Activated gamma-delta T cell treated with Interleukin-2 at 50 U/mL for 16 hours (primary cell): Measurements from ENCODE around the gene NTF3.
"Not testable (repeated sequence)": the region's sequence is repeated elsewhere in the genome, so short reads cannot be mapped to it uniquely, and the experiment has no call there.

Experiments
- DNase-seq: peaks from one replicate; pipeline ENCODE4 v3.0.0-alpha.2; 2020

The NTF3 gene

DNA sequence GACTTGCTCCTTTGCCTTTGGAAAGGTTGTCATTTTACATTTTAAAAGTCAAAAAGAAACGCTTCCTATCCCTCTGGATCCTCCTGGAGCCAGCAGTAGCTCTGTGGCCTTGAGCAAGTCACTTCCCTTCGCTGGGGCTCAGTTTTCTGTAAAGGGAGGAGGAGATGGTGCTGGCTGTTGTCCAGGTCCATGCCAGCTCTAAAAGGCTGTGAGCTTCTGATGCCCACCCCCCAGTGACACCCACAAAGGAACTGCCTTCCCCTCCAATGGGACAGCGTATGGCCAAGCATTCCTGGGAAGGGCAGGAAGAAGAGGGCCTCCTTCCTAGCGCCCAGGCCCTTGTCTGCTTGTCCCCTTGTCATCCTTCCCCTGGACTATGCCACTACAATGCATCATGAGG, 81.5 kb downstream of the NTF3 start:
- no peak for DNase-seq

DNA sequence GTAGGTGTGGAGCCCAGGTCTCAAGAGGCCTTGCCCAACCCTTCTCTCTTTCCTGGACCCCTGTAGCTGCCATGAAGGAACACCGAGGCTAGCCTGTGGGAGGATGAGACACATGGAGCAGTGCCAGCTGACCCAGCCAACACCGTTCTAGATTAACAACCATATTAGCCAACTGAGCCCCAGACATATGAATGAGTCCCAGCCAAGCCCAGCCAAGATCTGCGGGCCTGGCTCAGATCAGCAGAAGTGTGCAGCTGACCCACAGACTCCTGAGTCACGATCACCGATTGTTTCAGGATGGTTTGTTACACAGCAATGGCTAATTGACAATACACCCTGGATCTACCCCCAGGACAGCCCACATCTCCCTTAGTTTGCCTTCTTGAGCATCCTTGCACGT, 82.1 kb downstream of the NTF3 start:
- DNase-seq, result no peak

DNA sequence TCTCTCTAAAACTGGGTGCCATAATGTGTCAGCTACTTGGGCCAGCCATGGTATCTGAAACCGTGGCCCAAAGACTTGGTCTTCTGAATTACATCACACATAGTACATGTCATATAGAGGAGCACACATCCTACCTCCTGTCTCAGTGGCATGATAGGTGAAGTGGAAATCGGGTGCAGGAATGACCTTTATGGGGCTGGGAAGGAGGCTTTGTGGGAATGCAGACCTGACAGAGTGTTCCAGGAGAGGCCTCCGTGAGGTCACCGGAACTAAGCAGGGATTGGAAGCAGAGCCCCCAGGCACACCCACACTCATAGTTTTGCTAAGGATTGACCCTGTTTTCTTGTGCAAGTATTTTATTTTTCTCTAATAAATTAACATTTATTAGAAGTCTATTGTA, 82.6 kb downstream of the NTF3 start:
- DNase-seq, result no peak

DNA sequence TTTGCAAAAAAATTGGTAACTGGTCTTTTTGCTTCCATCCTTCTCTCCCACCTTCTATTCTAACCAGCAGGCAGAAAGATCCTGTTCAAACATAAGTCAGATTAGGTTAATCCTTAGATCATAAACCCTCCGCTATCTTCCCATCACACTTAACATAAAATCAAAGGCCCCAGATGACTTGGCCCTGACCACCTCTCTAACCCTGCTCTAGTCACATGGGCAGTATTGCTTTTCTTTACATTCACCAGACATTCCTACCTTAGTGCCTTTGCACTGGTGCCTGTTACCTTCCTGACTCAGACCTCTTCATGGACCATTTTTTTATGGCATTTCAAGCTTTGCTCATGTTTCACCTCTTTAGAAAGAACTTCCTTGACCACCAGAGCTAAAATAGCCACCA, 83.5 kb downstream of the NTF3 start:
- no peak for DNase-seq

DNA sequence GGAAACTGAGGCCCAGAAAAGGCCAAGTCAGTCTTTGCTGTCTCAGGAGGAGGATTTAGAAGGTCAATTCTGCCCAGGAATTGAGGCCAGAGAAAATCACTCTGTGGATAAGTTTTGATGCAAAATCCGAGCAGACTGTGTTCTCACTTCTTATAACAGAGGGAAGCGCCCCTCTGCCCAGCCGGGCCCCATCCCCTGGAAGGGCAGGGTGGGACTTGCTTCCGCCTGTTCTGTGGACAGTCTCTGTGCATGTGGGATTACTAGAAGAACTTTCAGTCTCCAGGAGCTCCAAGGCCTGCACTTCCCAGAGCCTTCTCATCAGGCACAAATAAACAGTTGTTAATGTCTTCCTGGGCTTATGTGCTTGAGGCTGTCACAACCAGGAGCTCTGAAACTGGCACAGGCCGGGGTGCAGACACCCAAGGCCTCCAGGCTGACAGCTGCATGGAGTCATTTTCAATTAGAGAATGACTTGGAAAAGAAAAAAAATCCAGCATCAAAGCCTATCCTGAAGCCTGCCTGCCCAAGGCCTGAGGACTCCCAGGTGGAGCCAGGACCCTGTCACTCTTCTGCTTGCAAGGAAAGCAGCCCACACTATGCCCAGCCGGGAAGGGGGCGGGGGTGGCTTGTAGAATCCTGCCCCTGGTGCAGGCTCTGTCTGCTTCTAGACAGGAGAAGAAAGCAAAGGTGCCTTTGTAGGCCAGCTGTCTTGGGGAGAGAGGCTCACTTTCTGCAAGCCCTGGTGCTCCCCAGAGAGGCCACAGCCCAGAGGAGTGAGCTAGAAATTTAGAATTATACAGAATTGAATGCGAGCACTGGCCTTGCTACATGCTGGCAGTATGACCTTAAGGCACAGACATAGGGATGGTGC, 84.7 kb downstream of the NTF3 start:
- no peak for DNase-seq

DNA sequence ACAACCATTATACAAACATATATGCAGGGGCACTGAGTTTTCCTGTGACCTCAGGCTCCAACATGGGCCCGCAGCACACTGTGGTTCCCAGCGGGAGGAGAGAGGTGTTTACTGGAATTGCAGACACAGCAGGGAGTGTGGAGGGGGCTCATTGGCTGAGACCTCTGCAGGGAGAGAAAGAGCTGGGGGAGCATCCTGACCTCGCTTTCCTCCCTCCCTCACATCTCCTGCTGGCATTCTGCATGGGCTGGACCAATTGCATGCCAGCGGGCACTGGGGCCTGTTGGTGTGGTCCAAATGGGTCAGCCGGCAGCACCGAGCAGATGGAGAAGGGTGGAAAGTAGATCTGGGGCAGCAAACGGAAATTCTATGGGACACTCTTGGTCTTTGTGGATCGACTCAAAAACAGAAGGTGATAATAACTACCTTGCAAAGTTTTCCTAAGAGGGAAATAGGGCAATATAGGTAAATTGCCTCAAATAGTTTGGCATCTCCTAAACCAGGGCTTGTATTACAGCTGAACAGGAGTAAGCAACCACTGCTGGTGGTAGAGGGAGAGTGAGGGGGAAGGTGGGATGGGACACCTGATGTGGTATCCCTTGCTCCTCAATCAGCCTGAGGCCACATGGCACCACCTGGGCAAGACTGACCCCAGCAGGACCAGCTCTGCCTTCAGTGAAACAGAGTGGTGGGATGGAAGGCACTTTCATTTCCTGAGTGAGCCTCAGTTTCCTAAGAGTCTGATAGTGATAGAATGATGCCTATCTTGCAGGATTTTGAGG, 86.9 kb downstream of the NTF3 start:
- DNase-seq, result no peak

DNA sequence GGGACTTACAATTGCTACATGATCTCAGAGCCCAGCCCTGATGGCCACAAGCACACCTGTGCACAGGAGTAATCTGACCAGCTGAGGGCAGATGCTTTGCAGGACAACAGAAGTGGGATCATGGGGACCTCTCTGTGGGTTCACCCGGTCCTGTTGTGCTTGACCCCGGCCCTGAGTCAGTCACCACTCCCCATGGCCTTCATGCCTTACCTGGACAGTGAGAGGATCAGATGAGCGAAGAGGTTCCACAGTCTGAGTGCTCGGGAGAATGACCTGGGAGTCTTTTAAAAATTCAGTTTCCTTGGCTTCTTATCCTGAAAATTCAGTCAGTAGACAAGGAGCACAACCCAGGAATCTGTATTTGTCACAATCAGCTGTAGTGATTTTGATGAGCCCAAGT, 88.1 kb downstream of the NTF3 start:
- DNase-seq, result no peak

DNA sequence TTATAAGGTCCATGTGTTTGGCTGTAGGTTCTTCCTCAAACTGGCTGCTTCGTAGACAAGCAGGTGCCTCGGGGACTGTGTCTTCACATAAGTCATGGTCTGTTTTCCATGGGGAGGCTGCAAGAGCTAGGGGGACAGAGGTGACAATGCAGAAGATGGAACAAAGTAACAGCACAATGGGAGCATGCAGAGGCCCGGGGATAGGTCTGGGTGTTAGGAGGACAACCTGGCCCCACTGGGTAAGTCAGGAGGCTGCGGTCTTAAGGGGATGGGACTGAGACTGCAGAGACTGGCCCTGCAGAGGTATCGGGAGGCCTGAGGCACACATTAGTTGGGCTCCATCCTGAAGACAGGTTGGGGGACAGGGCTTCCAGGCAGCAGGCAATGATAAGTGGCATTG, 88.9 kb downstream of the NTF3 start:
- no peak for DNase-seq

DNA sequence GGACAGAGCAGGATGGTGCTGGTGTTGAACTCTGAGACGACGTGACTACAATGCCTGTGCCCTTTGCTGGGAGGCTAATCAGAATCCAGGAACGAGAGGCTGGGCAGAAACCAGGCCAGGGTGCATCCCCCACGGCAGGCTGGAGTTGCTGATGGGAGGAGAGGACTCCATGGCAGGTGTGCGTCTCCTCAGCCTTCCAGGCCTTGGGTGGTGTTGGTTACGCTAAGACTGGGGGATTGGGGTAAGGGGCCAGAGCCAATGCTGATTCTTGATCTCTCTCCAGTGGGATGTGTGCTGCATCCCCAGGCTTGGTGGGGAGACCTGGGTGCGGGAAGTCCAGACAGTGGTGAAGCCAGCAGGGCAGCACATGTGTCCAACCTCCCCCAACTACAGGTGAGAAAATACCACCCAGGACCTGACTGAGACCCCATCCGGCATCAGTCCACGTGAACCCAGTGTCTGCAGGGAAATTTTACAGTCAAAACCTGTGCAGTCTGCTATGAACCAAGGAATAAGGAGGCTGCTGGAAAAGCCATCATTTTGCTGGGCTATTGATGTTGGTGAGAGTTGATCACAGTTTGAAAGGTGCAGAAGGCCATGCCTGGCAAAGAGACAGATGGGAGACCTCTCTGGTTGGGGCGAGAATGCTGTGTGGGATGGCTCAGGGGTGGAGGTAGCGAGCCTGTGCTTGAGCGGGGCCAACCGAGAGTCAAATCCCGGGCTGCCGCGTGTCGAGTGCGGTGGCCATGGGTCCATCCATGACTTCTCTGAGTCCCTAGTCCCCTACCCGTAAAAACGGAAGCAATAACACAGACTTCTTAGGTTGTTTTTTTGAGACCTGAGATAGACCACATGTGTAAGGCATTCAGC, 89.8 kb downstream of the NTF3 start:
- DNase-seq, result no peak

DNA sequence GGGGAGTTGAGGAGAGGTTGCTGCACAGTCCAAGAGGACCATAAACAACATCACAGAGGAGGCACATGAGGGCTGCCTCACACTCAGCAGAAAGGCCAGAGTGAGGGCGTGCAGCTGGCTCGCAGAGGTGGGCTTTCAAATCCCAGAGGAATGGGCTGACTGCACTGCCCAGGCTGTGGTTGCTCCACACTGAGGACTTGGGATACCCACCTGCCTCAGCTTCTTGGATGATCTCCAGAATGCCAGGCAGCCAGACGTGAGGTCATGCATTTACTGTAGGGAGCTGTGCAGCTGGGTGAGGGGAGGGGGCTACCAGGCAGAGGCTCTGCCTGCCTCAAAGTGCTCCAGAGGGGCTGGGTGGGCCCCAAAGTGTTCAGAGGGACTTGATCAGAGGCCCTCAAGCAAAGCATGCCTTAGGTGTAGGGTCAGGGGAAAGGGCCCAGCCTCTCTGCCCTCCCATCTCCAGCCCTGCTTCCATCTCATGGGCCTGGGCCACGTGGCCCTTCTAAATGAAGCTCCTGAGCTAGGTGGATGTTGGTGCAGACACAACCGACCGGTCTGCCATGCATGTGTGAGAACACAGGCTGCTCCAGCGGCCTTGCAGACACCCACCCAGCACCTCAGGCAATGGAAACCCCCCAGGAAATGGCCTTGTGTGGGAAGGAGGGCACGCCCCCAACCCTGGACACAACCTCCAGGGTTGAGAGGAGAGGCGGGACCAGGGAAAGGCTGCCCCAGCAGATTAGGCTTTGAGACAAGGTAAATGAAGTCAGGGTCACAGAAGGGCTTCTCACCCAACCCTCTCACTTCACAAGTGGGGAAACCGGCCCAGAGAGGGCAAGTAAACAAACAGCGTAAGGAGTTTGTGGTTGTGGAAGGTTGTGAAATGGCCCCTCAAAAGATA, 90.8 kb downstream of the NTF3 start:
- DNase-seq, result no peak

DNA sequence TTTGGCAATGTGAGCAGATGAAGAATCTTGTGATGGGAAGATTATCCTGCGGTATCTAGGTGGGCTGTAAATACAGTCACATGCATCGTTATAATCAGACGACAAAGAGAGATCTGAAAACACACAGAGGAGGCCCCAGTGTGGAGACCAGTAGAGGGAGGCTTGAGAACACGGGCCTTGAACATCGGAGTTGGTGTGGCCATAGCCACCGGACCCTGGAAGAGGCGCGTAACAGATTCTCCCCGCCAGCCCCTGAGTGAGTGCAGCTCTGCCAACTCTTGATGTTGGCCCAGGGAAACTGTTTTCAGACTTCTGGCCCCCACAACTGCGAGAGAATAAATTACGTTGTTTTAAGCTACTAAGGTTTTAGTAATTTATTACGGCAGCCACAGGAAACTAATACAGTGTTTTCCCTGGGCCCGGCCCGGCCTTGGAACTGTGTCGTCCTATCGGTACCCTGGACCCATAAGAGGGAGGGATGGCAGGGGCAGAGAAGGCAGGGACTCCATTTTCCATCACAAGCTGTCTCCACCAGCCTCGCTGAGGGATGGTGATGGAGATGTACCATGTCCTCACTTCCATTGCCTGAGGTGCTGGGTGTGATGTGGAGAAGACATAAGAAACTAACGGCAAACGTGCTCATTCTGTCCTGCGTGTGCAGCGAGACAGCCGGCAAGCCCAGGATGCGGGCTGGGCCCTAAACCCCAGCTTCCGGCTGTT, 91.6 kb downstream of the NTF3 start:
- no peak for DNase-seq

DNA sequence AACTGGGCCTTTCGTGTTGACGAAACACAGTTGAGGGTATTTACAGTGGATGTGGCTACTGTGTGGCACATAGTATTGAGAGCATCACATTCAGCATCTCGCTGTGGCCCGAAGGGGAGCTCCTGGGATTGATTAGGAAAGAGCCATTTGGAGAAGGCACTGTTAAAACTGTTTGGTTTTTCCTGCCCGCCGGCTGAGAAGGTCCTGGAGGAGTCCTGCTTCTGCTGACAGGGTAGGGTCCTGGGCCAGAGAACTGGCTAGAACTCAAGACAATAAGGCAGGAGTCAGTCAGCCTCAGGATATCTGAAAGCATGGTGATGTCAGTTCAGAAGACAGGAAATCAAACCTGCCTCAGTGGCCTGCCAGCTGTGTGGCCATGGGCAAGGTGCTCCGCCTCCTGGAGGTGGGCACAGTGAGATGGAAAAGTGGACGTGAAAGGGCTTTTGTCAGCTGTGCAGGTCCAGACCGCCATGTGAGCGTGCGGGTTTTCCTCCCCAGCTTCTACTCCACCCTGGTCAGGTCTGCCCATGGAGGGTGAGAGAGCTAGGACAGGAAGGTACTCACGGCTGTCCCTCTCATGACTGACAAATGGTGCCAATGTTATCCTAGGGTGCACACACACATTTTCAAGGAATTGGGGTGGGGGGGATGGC, 92.3 kb downstream of the NTF3 start:
- no peak for DNase-seq

DNA sequence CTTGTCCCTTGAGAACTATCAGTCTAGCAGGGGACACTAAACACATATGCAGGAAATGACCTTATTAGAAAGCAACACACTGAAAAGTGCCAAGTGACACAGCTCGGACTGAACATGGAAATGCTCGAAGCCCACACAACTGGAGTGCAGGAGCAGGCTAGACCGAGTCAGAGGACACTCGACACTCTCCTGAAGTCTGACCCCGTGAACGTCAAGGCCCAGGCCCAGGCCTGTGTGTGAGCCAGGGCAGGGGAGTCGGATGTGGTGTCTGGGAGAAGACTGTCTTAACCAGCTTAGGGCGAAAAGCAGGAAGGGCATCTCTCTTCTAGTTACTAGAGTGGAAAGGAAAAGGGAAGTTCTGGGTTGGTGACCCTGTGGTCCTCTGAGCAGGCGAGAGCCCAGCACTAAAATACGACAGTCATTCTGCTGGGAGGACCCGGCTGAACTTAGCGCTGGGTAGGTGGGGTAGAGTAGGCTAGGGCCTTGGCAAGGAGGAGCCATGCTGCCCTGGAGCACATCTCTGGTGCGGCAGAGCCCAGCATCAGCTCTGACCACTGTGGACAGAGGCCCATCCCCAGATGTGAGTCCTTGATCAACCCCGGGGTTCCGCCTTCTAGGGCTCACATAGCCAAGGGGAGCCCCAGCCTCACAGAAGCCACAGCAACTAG, 93.0 kb downstream of the NTF3 start:
- DNase-seq, result no peak

DNA sequence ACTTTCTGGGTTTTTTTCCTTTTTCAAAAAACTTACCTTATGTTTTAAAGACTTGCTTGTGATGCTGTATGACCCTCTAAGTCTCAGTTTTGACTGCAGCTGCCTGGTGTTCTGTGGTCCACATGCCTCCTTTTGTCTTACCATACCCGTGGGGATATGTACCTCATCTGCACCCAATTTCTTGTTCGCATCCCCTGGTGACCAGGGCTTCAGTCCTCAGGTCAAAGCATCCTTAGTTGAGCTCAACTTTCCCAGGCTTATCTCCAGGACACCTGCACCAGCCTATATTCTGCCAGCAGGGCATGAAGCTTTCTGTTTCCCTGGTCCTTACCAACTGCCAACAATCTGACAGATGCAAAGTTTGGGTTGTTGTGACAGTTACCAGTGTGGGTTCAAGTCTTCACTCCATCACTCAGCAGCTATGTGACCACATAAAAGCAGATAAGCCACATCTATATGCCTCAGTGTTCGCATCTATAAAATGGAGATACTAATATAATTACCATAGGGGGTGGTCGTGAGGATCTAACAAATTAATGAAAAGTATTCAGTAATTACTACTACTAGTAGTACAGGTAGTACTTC, 94.0 kb downstream of the NTF3 start:
- no peak for DNase-seq

DNA sequence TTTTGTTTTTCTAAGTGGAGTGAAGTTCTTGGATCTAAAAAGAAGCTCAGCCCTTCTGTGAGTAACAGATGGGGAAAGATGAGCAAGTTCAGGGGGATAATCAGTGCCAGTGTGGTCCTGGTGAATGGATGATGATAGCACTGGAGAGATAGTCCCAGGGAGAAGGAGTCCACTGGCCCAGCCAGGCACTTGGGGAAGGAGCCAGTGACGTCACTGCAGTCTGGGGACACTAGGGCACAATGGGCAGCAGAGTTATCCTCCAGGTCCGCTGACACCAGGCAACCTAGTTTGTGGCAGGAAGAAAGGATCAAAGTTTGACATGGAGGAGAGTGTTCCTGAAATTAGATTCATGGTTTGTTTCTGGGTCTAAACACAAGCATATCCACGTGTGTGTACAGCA, 101.5 kb downstream of the NTF3 start:
- DNase-seq, result no peak

DNA sequence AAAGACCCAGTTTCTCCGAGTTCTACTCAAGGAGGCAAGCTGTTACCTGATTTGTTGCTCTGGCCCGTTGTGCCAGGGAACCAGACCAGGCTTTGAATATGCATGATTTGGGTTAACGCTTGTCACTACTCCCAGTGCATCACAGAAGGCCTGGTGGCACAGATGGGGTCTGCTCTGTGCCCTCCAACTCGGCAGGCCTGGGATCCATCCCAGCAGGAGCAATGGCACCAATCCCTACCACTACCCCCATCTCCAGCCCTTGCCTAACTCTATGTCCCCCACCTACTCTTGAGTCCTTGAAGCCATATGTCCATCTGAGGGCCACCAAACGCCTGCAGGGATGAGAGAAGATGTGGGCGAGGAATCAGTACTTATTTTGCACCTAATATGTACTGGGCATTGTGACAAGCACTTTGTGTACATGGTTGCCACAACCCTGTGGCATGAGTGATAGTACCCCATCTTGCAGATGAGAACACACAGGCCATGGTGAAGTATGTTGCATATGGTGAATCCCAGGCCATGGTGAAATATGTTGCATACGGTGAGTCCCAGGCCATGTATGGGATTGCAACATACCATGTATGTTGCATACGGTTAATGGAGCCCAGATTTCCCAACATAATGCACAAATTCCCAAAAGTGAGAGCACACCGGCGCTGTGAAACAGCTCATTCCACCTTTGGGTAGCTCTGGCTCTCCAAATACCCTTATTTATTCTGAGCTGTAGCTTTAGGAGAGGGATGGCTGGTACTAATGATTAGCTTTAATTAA, 102.7 kb downstream of the NTF3 start:
- DNase-seq, result no peak

DNA sequence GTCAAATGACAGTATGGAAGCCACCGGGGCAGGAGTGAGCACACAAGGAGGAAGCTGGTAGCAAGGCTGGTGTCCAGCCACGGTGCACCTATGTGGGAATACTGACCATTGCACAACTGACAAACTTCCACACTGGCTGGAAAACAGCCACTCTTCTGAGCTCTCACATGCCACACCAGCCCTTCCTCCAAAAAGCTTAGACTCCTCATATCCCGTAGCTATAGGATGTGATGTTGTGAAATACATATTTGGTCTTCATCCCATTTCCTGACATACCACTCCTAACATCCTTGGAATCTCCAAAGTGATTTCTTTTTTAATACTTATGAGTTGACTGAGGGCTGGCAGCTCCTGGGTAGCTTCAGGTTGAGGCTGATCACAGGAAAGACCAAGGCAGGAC, 103.6 kb downstream of the NTF3 start:
- no peak for DNase-seq

DNA sequence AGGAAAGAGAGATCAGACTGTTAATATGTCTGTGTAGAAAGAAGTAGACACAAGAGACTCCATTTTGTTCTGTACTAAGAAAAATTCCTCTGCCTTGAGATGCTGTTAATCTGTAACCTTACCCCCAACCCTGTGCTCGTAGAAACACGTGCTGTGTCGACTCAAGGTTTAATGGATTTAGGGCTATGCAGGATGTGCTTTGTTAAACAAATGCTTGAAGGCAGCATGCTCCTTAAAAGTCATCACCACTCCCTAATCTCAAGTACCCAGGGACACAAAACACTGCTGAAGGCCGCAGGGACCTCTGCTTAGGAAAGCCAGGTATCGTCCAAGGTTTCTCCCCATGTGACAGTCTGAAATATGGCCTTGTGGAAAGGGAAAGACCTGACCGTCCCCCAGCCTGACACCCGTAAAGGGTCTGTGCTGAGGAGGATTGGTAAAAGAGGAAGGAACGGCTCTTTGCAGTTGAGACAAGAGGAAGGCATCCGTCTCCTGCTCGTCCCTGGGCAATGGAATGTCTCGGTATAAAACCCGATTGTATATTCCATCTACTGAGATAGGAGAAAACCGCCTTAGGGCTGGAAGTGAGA, 105.2 kb downstream of the NTF3 start:
- not testable (repeated sequence) for DNase-seq

DNA sequence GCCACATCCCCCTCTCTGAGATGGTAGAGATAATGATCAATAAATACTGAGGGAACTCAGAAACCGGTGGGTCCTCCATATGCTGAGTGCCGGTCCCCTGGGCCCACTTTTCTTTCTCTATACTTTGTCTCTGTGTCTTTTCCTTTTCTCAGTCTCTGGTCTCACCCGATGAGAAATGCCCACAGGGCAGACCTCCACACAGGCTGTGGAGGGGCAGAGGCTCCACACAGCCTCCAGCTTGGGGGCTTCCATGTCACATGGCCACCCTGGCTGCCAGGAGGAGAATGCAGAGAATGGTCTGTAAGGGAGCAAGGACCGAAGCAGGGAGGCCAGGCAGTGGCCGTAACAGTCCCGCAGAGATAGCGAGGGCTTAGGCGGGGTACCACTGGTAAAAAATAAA, 105.9 kb downstream of the NTF3 start:
- no peak for DNase-seq
